Measurements from ENCODE around the gene TMEM121B.

GRCh38 chr22:17072877-17073276 lies 48.3 kb downstream of the TMEM121B start:
- TF ChIP-seq CTCF (IDR thresholded peaks at IDR 0.05; ENCODE audit: insufficient read depth, low read depth, low read length): no peak
- no peak for TF ChIP-seq EZH2 (IDR thresholded peaks at IDR 0.05; ENCODE audit: insufficient read depth, low read length)
